H1 (cell line): ENCODE results near the gene NMD3. TPM values are rescaled to one million over a fixed set of nuclear protein-coding genes. Genes with fewer than 3 reads are reported as not detected.

Experiments
- CTCF ChIA-PET: fragments of 300-600 bp; sonication (Branson Sonifier 250); formaldehyde crosslinking; loops from one replicate; lab custom pipeline; 2021; ENCODE audit not compliant: partially characterized antibody; lab: Charles Lee
- POLR2A ChIA-PET: fragments of 300-600 bp; sonication (Branson Sonifier 250); formaldehyde crosslinking; loops from one replicate; lab custom pipeline; 2021; ENCODE audit warnings: inconsistent platforms; ENCODE audit not compliant: partially characterized antibody; lab: Charles Lee
- DNase-seq, 2 experiments: peaks; one replicate each; pipeline versions ENCODE4 v3.0.0 to v3.0.0-alpha.2; 2010 to 2022; ENCODE audit warnings: low spot score in 2 of 2, low read depth in 1 of 2, mixed read lengths in 1 of 2
- FAIRE-seq: peaks from 2 replicates; lab custom pipeline; 2011; peaks lifted over from hg19 to GRCh38; lab: Jason Lieb, UNC
- H2AFZ ChIP-seq: 2 replicates; pipeline ENCODE4 v1.8.1; 2012; ENCODE audit warnings: low read length, inconsistent platforms
- H2AK5ac ChIP-seq: 2 replicates; pipeline ENCODE4 v1.6.1; 2013; ENCODE audit warnings: low read depth, low read length
- H2BK120ac ChIP-seq: replicated peaks from 2 replicates; pipeline ENCODE3; 2013; ENCODE audit warnings: low read depth, low read length, inconsistent platforms
- H2BK12ac ChIP-seq: 2 replicates; pipeline ENCODE4 v1.6.1; 2013; ENCODE audit warnings: low read depth, low read length
- H2BK15ac ChIP-seq: 2 replicates; pipeline ENCODE4 v1.6.1; 2013; ENCODE audit warnings: low read length
- H2BK20ac ChIP-seq: 2 replicates; pipeline ENCODE4 v1.6.1; 2013; ENCODE audit warnings: low read length
- H2BK5ac ChIP-seq: 2 replicates; pipeline ENCODE4 v1.6.1; 2013; ENCODE audit warnings: low read depth, low read length
- H3K14ac ChIP-seq: 2 replicates; pipeline ENCODE4 v1.6.1; 2013; ENCODE audit warnings: inconsistent platforms; ENCODE audit not compliant: insufficient read length
- H3K18ac ChIP-seq: 2 replicates; pipeline ENCODE4 v1.6.1; 2013; ENCODE audit warnings: low read length; ENCODE audit errors: extremely low read depth
- H3K23ac ChIP-seq: 2 replicates; pipeline ENCODE4 v1.6.1; 2013; ENCODE audit warnings: inconsistent platforms; ENCODE audit not compliant: insufficient read length
- H3K23me2 ChIP-seq: 2 replicates; pipeline ENCODE4 v1.6.1; 2013; ENCODE audit warnings: low read depth, low read length
- H3K27ac ChIP-seq: 2 replicates; pipeline ENCODE4 v1.6.1; 2011; ENCODE audit warnings: low read depth, low read length, inconsistent platforms
- H3K27me3 ChIP-seq, 4 experiments: replicated peaks in 1 of 4; 1 replicate in 1 of 4; 2 replicates in 3 of 4; pipeline versions ENCODE4 v1.6.1 to v1.8.1; 2011 to 2013; ENCODE audit warnings: low read length in 3 of 4, mild to moderate bottlenecking in 3 of 4, inconsistent platforms in 2 of 4, mixed read lengths in 2 of 4, moderate library complexity in 1 of 4; ENCODE audit not compliant: control insufficient read depth in 3 of 4, insufficient read depth in 3 of 4; ENCODE audit errors: extremely low read depth in 1 of 4
- H3K36me3 ChIP-seq, 4 experiments: 2 replicates each; pipeline versions ENCODE4 v1.6.1 to v1.8.1; 2011 to 2013; ENCODE audit warnings: mild to moderate bottlenecking in 4 of 4, low read length in 3 of 4, moderate library complexity in 2 of 4, control low read depth in 1 of 4, inconsistent platforms in 1 of 4; ENCODE audit not compliant: insufficient read depth in 4 of 4, control insufficient read depth in 2 of 4
- H3K4ac ChIP-seq: replicated peaks from 2 replicates; pipeline ENCODE3; 2013; ENCODE audit warnings: low read length, low read depth, mixed read lengths, inconsistent platforms; ENCODE audit not compliant: insufficient read length
- H3K4me1 ChIP-seq, 4 experiments: replicated peaks in 1 of 4; 1 replicate in 1 of 4; 2 replicates in 3 of 4; pipeline versions ENCODE4 v1.6.1 to v1.8.1; 2011 to 2013; ENCODE audit warnings: low read length in 3 of 4, inconsistent platforms in 2 of 4, mixed read lengths in 1 of 4; ENCODE audit not compliant: insufficient read depth in 4 of 4, control insufficient read depth in 3 of 4
- H3K4me2 ChIP-seq, 2 experiments: 2 replicates each; pipeline versions ENCODE4 v1.6.1 to v1.8.1; 2011 to 2013; ENCODE audit warnings: low read depth in 2 of 2, low read length in 2 of 2, control low read depth in 1 of 2, inconsistent platforms in 1 of 2, mild to moderate bottlenecking in 1 of 2; ENCODE audit not compliant: insufficient read depth in 1 of 2
- H3K4me3 ChIP-seq, 4 experiments: fragments of 200-600, 300-600 bp in 1 of 4; sonication (generic), shearing (Covaris generic), sonication (Bioruptor Twin) in 1 of 4; 2 replicates each; pipeline versions ENCODE4 v1.5.1 to v1.8.1; 2011 to 2016; ENCODE audit warnings: low read length in 4 of 4, low read depth in 3 of 4, control low read depth in 2 of 4, inconsistent platforms in 2 of 4, mild to moderate bottlenecking in 2 of 4, mixed read lengths in 1 of 4, moderate library complexity in 1 of 4; ENCODE audit not compliant: insufficient read depth in 2 of 4; ENCODE audit errors: extremely low read depth in 1 of 4
- H3K56ac ChIP-seq: replicated peaks from 2 replicates; pipeline ENCODE3; 2013; ENCODE audit warnings: low read depth, mild to moderate bottlenecking, mixed read lengths, low read length, inconsistent platforms; ENCODE audit not compliant: insufficient read length
- H3K79me1 ChIP-seq: 2 replicates; pipeline ENCODE4 v1.6.1; 2013; ENCODE audit warnings: low read depth, low read length, control low read depth
- H3K79me2 ChIP-seq, 2 experiments: 2 replicates each; pipeline versions ENCODE4 v1.6.1 to v1.8.1; 2012 to 2013; ENCODE audit warnings: low read length in 2 of 2, mild to moderate bottlenecking in 2 of 2, inconsistent platforms in 1 of 2; ENCODE audit not compliant: insufficient read depth in 2 of 2, control insufficient read depth in 1 of 2
- H3K9ac ChIP-seq, 4 experiments: replicated peaks in 1 of 4; 1 replicate in 1 of 4; 2 replicates in 3 of 4; pipeline versions ENCODE4 v1.6.1 to v1.8.1; 2011 to 2013; ENCODE audit warnings: low read depth in 3 of 4, low read length in 3 of 4, control low read depth in 2 of 4, mild to moderate bottlenecking in 2 of 4, moderate library complexity in 2 of 4, inconsistent platforms in 1 of 4; ENCODE audit errors: extremely low read depth in 1 of 4
- H3K9me3 ChIP-seq, 2 experiments: 2 replicates each; pipeline versions ENCODE4 v1.6.1 to v1.8.1; 2012 to 2013; ENCODE audit warnings: mild to moderate bottlenecking in 2 of 2, moderate library complexity in 2 of 2, control low read depth in 1 of 2, inconsistent platforms in 1 of 2, low read depth in 1 of 2, low read length in 1 of 2, mixed read lengths in 1 of 2; ENCODE audit not compliant: insufficient read depth in 2 of 2
- H4K20me1 ChIP-seq, 2 experiments: replicated peaks in 1 of 2; 2 replicates each; pipeline versions ENCODE3 to v1.8.1; 2011 to 2013; ENCODE audit warnings: inconsistent platforms in 2 of 2, low read length in 2 of 2, mild to moderate bottlenecking in 1 of 2; ENCODE audit not compliant: insufficient read depth in 2 of 2, control insufficient read depth in 1 of 2
- H4K5ac ChIP-seq: 2 replicates; pipeline ENCODE4 v1.6.1; 2013; ENCODE audit warnings: low read length, low read depth, mixed read lengths, inconsistent platforms; ENCODE audit not compliant: insufficient read length
- H4K8ac ChIP-seq: 2 replicates; pipeline ENCODE4 v1.8.0; 2013; ENCODE audit warnings: mild to moderate bottlenecking, moderate library complexity, low read length, inconsistent platforms; ENCODE audit not compliant: insufficient read depth; ENCODE audit errors: extremely low read depth
- H4K91ac ChIP-seq: replicated peaks from 2 replicates; pipeline ENCODE3; 2013; ENCODE audit warnings: low read length, mixed read lengths, inconsistent platforms; ENCODE audit not compliant: insufficient read length
- CEBPB ChIP-seq: IDR thresholded peaks from 2 replicates; pipeline ENCODE4 v1.6.1; 2012; ENCODE audit warnings: low read depth, low read length
- HDAC6 ChIP-seq: IDR thresholded peaks from one replicate; pipeline ENCODE4 v1.7.1; 2012; ENCODE audit warnings: low read depth, mild to moderate bottlenecking, inconsistent platforms, low read length, moderate library complexity
- TAF1 ChIP-seq: IDR thresholded peaks from 2 replicates; pipeline ENCODE4 v1.6.1; 2011; ENCODE audit warnings: mild to moderate bottlenecking, low read depth, low read length
- WGBS, 2 experiments: shearing (Covaris generic) in 1 of 2; methylation state at CpG; one replicate each; pipeline versions ENCODE4 v1.1.6 to v1.1.7; 2013 to 2015; ENCODE audit warnings: low lambda C conversion rate in 2 of 2, mixed read lengths in 2 of 2, inconsistent platforms in 1 of 2, low coverage in 1 of 2, missing lambda C conversion rate in 1 of 2; ENCODE audit not compliant: insufficient replicate concordance in 2 of 2, insufficient coverage in 1 of 2, insufficient read length in 1 of 2; ENCODE audit errors: extremely low coverage in 1 of 2, missing lambda C conversion rate in 1 of 2; 5-methylcytosine and 5-hydroxymethylcytosine counted together
- polyA plus RNA-seq, 7 experiments: library from polyadenylated mRNA; depleted of rRNA in 3 of 7; stranded (reverse) in 5 of 7; unstranded in 2 of 7; fragments of >200 nt in 5 of 7; fragments of 200-250 nt in 2 of 7; gene quantifications; 1 replicate in 5 of 7; 2 replicates in 1 of 7; 4 replicates in 1 of 7; pipeline versions ENCODE4 v1.2.1 to v1.2.3, GENCODE V29; 2011 to 2013; ENCODE audit warnings: missing spikeins in 2 of 7, mixed read lengths in 2 of 7
- total RNA-seq: library from RNA; stranded (reverse); fragmentation: NEBNext Ultra II Directional; extraction: Animal tissue kit (Norgen Biotek cat#: 25700); gene quantifications from 2 replicates; pipeline ENCODE4 v1.2.1, GENCODE V29; 2021
- TF ChIP-seq, protein P1 (sequence below): IDR thresholded peaks from 2 replicates; pipeline ENCODE4 v1.6.1; 2012; ENCODE audit warnings: low read length, inconsistent platforms

NMD3 gene
- total and polyA plus RNA-seq, 2 of the 8 experiments (the other 6 are each of a cell fraction or from before 2014, with no cell fraction given): 12.1 to 64.2 TPM

DNA sequence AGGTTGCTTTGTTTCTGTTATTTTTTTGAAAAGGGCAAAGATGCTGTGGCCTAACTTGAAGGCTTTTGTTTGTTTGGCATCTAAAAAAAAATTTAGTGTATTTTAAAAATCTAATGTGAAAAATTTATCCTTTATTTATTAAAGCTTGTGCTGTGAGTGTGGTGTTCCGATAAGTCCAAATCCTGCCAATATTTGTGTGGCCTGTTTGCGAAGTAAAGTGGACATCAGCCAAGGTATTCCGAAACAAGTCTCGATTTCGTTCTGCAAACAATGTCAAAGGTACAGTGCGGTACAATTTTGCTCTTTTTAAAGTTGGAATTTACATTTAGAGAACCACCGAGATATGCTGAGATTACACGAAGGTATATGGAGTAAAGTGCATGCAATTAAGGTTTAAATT lies 3.7 kb downstream of the NMD3 start:
- CTCF ChIA-PET: no interaction called here
- no peak overlapping the region for H3K4me3 ChIP-seq
- no peaks in the 10 kb centered on the region for H3K27me3 ChIP-seq
- H3K18ac ChIP-seq: no peak overlapping the region
- H2AK5ac ChIP-seq: no peak overlapping the region
- no peak overlapping the region for H2BK12ac ChIP-seq
- peaks cover 0 to 3% (median 0%) of the 10 kb centered on the region in 4 experiments; a peak in 2 of 7 replicates for H3K4me1 ChIP-seq
- no peak overlapping the region for H3K56ac ChIP-seq
- H2BK120ac ChIP-seq: no peak overlapping the region
- POLR2A ChIA-PET: interaction anchor here (0.6 to 0.7 kb wide), 3 partner anchors 9 to 704 kb away, joined by 3 read pairs; no protein-coding TSS in a partner anchor
- H3K79me1 ChIP-seq: no peaks in the 10 kb centered on the region
- no peak for FAIRE-seq
- H3K9me3 ChIP-seq: no peaks in the 10 kb centered on the region
- peaks cover 0 to 5% of the 10 kb centered on the region in 2 experiments for H4K20me1 ChIP-seq
- H3K4ac ChIP-seq: no peak overlapping the region
- H3K36me3 ChIP-seq: peaks cover 0 to 37% (median 13%) of the 10 kb centered on the region in 4 experiments; a peak in 5 of 8 replicates
- no peak overlapping the region for H2BK5ac ChIP-seq
- no peak overlapping the region for H2AFZ ChIP-seq
- no peak overlapping the region for H4K91ac ChIP-seq
- no peak overlapping the region for H3K14ac ChIP-seq
- no peak overlapping the region for H2BK20ac ChIP-seq
- peaks cover 4% of the 10 kb centered on the region; the same call in 1 of the 2 replicates for H3K23me2 ChIP-seq
- H3K4me2 ChIP-seq: no peak overlapping the region
- no peak overlapping the region for H3K9ac ChIP-seq
- no peak overlapping the region for H4K8ac ChIP-seq
- no peak overlapping the region for H3K27ac ChIP-seq
- DNase-seq: no peak
- H4K5ac ChIP-seq: no peak overlapping the region
- 94% methylated on average over 8 of the region's 8 CpGs; no CpG with 5 or more reads in 1 of the 2 experiments for WGBS, 2 experiments
- H2BK15ac ChIP-seq: no peak overlapping the region
- H3K23ac ChIP-seq: no peak overlapping the region
- peaks cover 12 to 63% of the 10 kb centered on the region in 2 experiments for H3K79me2 ChIP-seq
- TF ChIP-seq HDAC6 (no peak), TAF1 (no peak), CEBPB (no peak)
- TF ChIP-seq, protein P1, sequence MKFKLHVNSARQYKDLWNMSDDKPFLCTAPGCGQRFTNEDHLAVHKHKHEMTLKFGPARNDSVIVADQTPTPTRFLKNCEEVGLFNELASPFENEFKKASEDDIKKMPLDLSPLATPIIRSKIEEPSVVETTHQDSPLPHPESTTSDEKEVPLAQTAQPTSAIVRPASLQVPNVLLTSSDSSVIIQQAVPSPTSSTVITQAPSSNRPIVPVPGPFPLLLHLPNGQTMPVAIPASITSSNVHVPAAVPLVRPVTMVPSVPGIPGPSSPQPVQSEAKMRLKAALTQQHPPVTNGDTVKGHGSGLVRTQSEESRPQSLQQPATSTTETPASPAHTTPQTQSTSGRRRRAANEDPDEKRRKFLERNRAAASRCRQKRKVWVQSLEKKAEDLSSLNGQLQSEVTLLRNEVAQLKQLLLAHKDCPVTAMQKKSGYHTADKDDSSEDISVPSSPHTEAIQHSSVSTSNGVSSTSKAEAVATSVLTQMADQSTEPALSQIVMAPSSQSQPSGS: no peak
